Measurements from ENCODE around the gene TAF15.

TAF15 gene

DNA sequence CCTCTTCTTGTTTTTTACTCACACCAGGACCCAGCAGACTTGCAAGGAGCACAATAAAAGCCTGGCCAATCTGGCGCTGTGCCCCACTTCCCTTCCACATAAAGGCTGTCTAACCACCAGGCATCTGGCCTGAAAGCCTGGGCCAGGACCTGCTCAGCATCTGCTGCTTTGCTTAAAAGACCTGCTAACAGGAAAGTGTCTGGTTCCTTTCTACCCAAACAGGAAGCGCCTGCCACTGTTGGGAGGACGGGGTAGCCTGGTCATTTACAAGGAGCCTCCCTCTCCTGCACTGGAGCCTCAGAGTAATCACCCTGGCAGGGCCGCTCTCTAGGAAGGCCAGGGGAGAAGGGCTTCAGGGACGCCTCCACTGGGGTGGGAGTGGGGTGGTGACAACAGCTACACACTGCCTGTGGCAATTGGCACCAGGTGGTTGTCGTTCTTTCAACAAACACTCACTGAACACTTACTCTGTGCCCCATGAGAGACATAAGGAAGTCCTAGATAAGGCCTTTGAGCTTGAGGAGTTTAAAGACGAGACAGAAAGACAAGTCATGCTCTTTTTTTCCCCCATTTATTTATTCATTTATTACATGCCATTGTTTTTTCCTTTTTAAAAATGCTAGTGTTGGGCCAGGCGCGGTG, 7.6 kb upstream of the TAF15 start:
- Histone ChIP-seq H3K27me3 (ENCODE audit: control insufficient read depth, low read length) (peaks cover 21% of the 10 kb centered on the region), H3K4me2 (ENCODE audit: low read length) (peak overlapping the region; percentile 34; the same call in 1 of the 2 replicates), H3F3A (ENCODE audit: control insufficient read depth, insufficient read depth) (no peaks in the 10 kb centered on the region), H3K4me1 (ENCODE audit: control insufficient read depth, low read length) (peaks cover 14% of the 10 kb centered on the region), H3K27ac (ENCODE audit: low read depth, low read length) (no peak overlapping the region), H3K4me3 (ENCODE audit: low read length) (no peak overlapping the region), H3K36me3 (ENCODE audit: control insufficient read depth, low read length) (no peaks in the 10 kb centered on the region), H3K79me2 (ENCODE audit: control insufficient read depth, low read length) (no peaks in the 10 kb centered on the region), H3K9me2 (replicated peaks; ENCODE audit: control insufficient read depth, low read length) (no peaks in the 10 kb centered on the region), H3K9me3 (ENCODE audit: control insufficient read depth, insufficient read depth, low read length) (no peaks in the 10 kb centered on the region), H4K20me1 (ENCODE audit: control insufficient read depth, insufficient read depth, low read depth, low read length) (no peaks in the 10 kb centered on the region)
- TF ChIP-seq EZH2phosphoT487 (IDR thresholded peaks at IDR 0.05; ENCODE audit: borderline replicate concordance, low read length) (no peak), CTCF (IDR thresholded peaks at IDR 0.05; ENCODE audit: low read depth, low read length, poor library complexity, severe bottlenecking) (no peak)

- Histone ChIP-seq H4K20me1 (ENCODE audit: control insufficient read depth, insufficient read depth, low read depth, low read length) (peaks cover under 1% of the 10 kb centered on the region; the same call in 1 of the 2 replicates), H3F3A (ENCODE audit: control insufficient read depth, insufficient read depth) (no peaks in the 10 kb centered on the region), H3K4me2 (ENCODE audit: low read length) (no peak overlapping the region), H3K36me3 (ENCODE audit: control insufficient read depth, low read length) (peaks cover 4% of the 10 kb centered on the region), H3K9me3 (ENCODE audit: control insufficient read depth, insufficient read depth, low read length) (no peaks in the 10 kb centered on the region), H3K27me3 (ENCODE audit: control insufficient read depth, low read length) (no peaks in the 10 kb centered on the region; the same call in 1 of the 2 replicates), H3K4me1 (ENCODE audit: control insufficient read depth, low read length) (peaks cover 25% of the 10 kb centered on the region), H3K9me2 (replicated peaks; ENCODE audit: control insufficient read depth, low read length) (no peaks in the 10 kb centered on the region), H3K4me3 (ENCODE audit: low read length) (no peak overlapping the region), H3K27ac (ENCODE audit: low read depth, low read length) (no peak overlapping the region), H3K79me2 (ENCODE audit: control insufficient read depth, low read length) (peaks cover 9% of the 10 kb centered on the region)
- TF ChIP-seq EZH2phosphoT487 (IDR thresholded peaks at IDR 0.05; ENCODE audit: borderline replicate concordance, low read length) (no peak), CTCF (IDR thresholded peaks at IDR 0.05; ENCODE audit: low read depth, low read length, poor library complexity, severe bottlenecking) (peak; percentile 86)
Measured at GRCh38 chr17:35804658-35805192, 4.6 kb upstream of the TAF15 start.

DNA sequence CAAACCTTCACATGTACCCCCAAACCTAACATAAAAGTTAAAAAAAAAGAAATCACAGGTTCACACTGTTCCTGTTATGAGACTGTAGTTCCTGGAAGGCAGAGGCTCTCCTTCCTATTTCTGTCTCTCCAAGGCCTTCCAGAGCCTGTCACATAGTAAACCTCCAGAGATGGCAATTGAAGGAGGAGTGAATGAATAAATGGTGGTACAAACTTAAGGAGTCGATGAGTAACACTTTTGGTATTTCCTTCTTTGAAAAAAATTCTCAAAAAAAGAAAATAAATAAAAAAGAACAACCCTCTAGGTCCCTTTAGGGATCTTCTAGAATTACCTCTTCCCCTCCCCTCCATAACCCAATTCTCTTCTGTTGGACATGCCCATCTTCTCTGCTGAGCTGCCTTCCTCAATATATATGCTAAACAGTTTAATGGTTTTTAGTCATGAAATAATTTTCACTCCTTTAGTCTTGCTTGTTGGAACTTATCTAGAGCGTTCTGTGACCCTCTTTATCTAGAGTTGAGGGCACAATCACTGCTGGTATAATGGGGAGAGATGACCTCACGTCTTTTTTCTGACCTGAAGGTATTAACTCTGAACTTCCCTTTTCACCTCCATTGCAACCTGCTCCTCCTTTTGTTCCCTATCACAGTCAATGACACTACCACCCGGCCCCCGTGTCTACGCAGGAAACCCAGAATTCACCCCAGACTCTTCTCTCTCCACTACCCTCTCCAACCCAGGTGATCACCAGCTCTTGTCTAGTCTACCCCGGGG, 1.7 kb upstream of the TAF15 start:
- H3K27me3 ChIP-seq (ENCODE audit: control insufficient read depth, low read length): no peaks in the 10 kb centered on the region
- H3K9me3 ChIP-seq (ENCODE audit: control insufficient read depth, insufficient read depth, low read length): no peaks in the 10 kb centered on the region
- H3K79me2 ChIP-seq (ENCODE audit: control insufficient read depth, low read length): peaks cover 37% of the 10 kb centered on the region
- no peaks in the 10 kb centered on the region for H3F3A ChIP-seq (ENCODE audit: control insufficient read depth, insufficient read depth)
- TF ChIP-seq CTCF (IDR thresholded peaks at IDR 0.05; ENCODE audit: low read depth, low read length, poor library complexity, severe bottlenecking): no peak
- TF ChIP-seq EZH2phosphoT487 (IDR thresholded peaks at IDR 0.05; ENCODE audit: borderline replicate concordance, low read length): no peak
- H3K36me3 ChIP-seq (ENCODE audit: control insufficient read depth, low read length): peaks cover 32% of the 10 kb centered on the region
- no peak overlapping the region for H3K27ac ChIP-seq (ENCODE audit: low read depth, low read length)
- peak overlapping the region; percentile 87 for H3K4me2 ChIP-seq (ENCODE audit: low read length)
- no peaks in the 10 kb centered on the region for H3K9me2 ChIP-seq (replicated peaks; ENCODE audit: control insufficient read depth, low read length)
- peaks cover 26% of the 10 kb centered on the region for H4K20me1 ChIP-seq (ENCODE audit: control insufficient read depth, insufficient read depth, low read depth, low read length)
- H3K4me1 ChIP-seq (ENCODE audit: control insufficient read depth, low read length): peaks cover 33% of the 10 kb centered on the region
- H3K4me3 ChIP-seq (ENCODE audit: low read length): peak overlapping the region; percentile 88
